ENCODE results near the gene ZBTB18.

- no peak for TF ChIP-seq CTCF (IDR thresholded peaks at IDR 0.05; ENCODE audit: insufficient read depth, low read length, poor library complexity, severe bottlenecking)
- TF ChIP-seq EZH2phosphoT487 (conservative IDR thresholded peaks at IDR 0.05; ENCODE audit: low read length), result no peak
These were observed 13.8 kb upstream of the ZBTB18 start for GRCh38 chr1:244037252-244037651.
